Gastrocnemius medialis (tissue), 4 donors: ENCODE results near the gene PIGN. TPM values are rescaled to one million over a fixed set of nuclear protein-coding genes. Genes with fewer than 3 reads are reported as not detected.

Source experiments
- ATAC-seq, 2 donors: fragments of 150-250 bp; one replicate each; pipeline ENCODE4 v1.9.1; 2016
- DNase-seq, 2 donors: peaks; one replicate each; pipeline ENCODE4 v3.0.0-alpha.2; 2019
- H3K27ac ChIP-seq, 4 donors: fragments of 200-600 bp; sonication (generic); 1 replicate in 1 of 4; 2 replicates in 3 of 4; pipeline ENCODE4 v1.5.1; 2016 to 2018; ENCODE audit warnings: mild to moderate bottlenecking in 2 of 4, moderate library complexity in 1 of 4
- H3K27me3 ChIP-seq, 3 donors: fragments of 200-600 bp; sonication (generic) in 2 of 3; 1 replicate in 1 of 3; 2 replicates in 2 of 3; pipeline versions ENCODE4 v1.5.1 to v1.6.0; 2016 to 2019; ENCODE audit warnings: mild to moderate bottlenecking in 1 of 3, moderate library complexity in 1 of 3
- H3K36me3 ChIP-seq, 2 donors: fragments of 200-600 bp; sonication (generic) in 1 of 2; one replicate each; pipeline ENCODE4 v1.5.1; 2017 to 2018
- H3K4me1 ChIP-seq, 2 donors: fragments of 200-600 bp; sonication (generic) in 1 of 2; one replicate each; pipeline ENCODE4 v1.5.1; 2016 to 2017; ENCODE audit warnings: mild to moderate bottlenecking in 2 of 2
- H3K4me3 ChIP-seq, 4 donors: fragments of 200-600 bp; sonication (generic) in 3 of 4; 1 replicate in 1 of 4; 2 replicates in 3 of 4; pipeline ENCODE4 v1.5.1; 2016 to 2019; ENCODE audit warnings: mild to moderate bottlenecking in 2 of 4
- H3K9me3 ChIP-seq, 3 donors: fragments of 200-600 bp; sonication (generic) in 2 of 3; 1 replicate in 1 of 3; 2 replicates in 2 of 3; pipeline ENCODE4 v1.5.1; 2016 to 2019
- POLR2A ChIP-seq, 2 donors: fragments of 450-650 bp; IDR thresholded peaks; one replicate each; pipeline ENCODE4 v1.6.1; 2017; ENCODE audit warnings: antibody characterized with exemption in 2 of 2, mild to moderate bottlenecking in 2 of 2, moderate library complexity in 2 of 2
- in situ Hi-C, 4 donors: fragments of 200-750 bp; cut with MboI; loops; one replicate each; pipeline versions ENCODE4 v1.15.0 to v1.8.0; 2017; ENCODE audit warnings: low sequenced_read_pairs in 4 of 4
- intact Hi-C: fragments of 100-400 bp; cut with DNase I; formaldehyde crosslinking; loops from one replicate; pipeline ENCODE4 v1.15.1; 2023; ENCODE audit warnings: low total_unique reads
- total RNA-seq, 4 donors: library from RNA; depleted of rRNA; stranded (reverse); fragments of >200 nt; gene quantifications; one replicate each; pipeline versions ENCODE4 v1.1.0 to v1.2.3, GENCODE V29; 2016
- TF ChIP-seq, protein P1 (sequence below), 5 experiments: fragments of 450-650 bp in 3 of 5; fragments of 200-600 bp in 2 of 5; sonication (generic) in 2 of 5; IDR thresholded peaks in 4 of 5; conservative IDR thresholded peaks in 1 of 5; 1 replicate in 4 of 5; 2 replicates in 1 of 5; pipeline ENCODE4 v1.5.1; 2016 to 2019; ENCODE audit warnings: antibody characterized with exemption in 5 of 5, mild to moderate bottlenecking in 3 of 5, moderate library complexity in 3 of 5

The PIGN gene
- total RNA-seq, 4 donors from 2014 or later, result 10.7 to 18.7 (median 14.8) TPM

DNA sequence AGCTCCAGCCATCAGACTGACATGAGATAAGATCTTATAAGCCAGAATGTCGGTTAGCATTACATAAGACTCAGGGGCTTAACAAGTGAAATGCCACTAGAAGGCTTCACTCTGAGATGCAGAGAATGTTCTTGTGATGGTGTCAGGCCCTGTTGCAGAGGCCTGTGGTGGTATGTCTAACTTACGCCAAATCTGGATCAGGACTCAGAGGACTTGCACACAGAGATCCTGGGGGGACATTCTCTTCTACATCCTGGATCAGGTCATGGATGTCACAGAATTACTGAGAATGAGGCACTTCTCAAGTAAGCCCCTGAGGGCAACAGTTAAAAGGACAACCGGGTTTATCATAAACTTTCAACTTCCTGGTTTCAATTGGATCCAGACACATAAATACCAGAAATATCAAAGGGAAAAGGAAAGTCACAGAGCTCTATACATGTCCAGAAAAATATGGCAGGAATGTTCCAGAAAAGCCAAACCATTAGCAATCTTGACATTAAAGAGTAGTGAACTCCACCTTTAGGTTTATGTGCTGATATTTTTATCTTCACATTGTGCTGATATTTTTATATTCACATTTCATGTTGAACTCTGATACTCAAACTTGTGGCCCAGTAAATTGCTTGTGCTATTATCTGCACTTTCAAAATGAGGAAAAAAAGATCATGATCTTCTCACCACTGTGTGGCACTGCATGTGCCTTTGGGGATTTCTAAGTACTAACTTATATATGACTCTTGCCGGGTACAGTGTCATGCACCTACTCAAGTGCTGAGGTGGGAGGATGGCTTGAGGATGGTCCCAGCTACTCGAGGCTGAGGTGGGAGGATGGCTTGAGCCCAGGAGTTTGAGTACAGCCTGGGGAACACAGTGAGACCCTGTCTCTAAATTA lies 156.5 kb downstream of the PIGN start:
- TF ChIP-seq POLR2A (IDR thresholded peaks at IDR 0.05), result no peak
- TF ChIP-seq, protein P1, sequence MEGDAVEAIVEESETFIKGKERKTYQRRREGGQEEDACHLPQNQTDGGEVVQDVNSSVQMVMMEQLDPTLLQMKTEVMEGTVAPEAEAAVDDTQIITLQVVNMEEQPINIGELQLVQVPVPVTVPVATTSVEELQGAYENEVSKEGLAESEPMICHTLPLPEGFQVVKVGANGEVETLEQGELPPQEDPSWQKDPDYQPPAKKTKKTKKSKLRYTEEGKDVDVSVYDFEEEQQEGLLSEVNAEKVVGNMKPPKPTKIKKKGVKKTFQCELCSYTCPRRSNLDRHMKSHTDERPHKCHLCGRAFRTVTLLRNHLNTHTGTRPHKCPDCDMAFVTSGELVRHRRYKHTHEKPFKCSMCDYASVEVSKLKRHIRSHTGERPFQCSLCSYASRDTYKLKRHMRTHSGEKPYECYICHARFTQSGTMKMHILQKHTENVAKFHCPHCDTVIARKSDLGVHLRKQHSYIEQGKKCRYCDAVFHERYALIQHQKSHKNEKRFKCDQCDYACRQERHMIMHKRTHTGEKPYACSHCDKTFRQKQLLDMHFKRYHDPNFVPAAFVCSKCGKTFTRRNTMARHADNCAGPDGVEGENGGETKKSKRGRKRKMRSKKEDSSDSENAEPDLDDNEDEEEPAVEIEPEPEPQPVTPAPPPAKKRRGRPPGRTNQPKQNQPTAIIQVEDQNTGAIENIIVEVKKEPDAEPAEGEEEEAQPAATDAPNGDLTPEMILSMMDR (IDR thresholded peaks at IDR 0.05 in 4 of 5, conservative IDR thresholded peaks at IDR 0.05 in 1 of 5), result no peak
- Histone ChIP-seq H3K4me3 (no peak overlapping the region), H3K36me3 (no peaks in the 10 kb centered on the region), H3K9me3 (no peaks in the 10 kb centered on the region), H3K4me1 (no peaks in the 10 kb centered on the region), H3K27ac (no peak overlapping the region), H3K27me3 (no peaks in the 10 kb centered on the region)
- DNase-seq (no peak), ATAC-seq (no peak)
- in situ Hi-C loops (no loop called here), intact Hi-C loops (no loop called here)

GRCh38 chr18:62028715-62029114 lies 158.1 kb downstream of the PIGN start:
- Histone ChIP-seq H3K36me3 (no peaks in the 10 kb centered on the region), H3K27me3 (no peaks in the 10 kb centered on the region), H3K4me3 (no peak overlapping the region), H3K4me1 (no peaks in the 10 kb centered on the region), H3K27ac (no peak overlapping the region), H3K9me3 (no peaks in the 10 kb centered on the region)
- no peak for DNase-seq
- intact Hi-C loops (no loop called here), in situ Hi-C loops (no loop called here)
- TF ChIP-seq, protein P1 (IDR thresholded peaks at IDR 0.05 in 4 of 5, conservative IDR thresholded peaks at IDR 0.05 in 1 of 5), result no peak
- no peak for TF ChIP-seq POLR2A (IDR thresholded peaks at IDR 0.05)
- no peak for ATAC-seq

GRCh38 chr18:62027914-62028520 lies 158.8 kb downstream of the PIGN start:
- Histone ChIP-seq H3K4me1 (no peaks in the 10 kb centered on the region), H3K27me3 (no peaks in the 10 kb centered on the region), H3K4me3 (no peak overlapping the region), H3K36me3 (no peaks in the 10 kb centered on the region), H3K27ac (no peak overlapping the region), H3K9me3 (no peaks in the 10 kb centered on the region)
- DNase-seq, result no peak
- TF ChIP-seq, protein P1 (IDR thresholded peaks at IDR 0.05 in 4 of 5, conservative IDR thresholded peaks at IDR 0.05 in 1 of 5), result no peak
- TF ChIP-seq POLR2A (IDR thresholded peaks at IDR 0.05), result no peak
- intact Hi-C loops (no loop called here), in situ Hi-C loops (no loop called here)
- no peak for ATAC-seq

DNA sequence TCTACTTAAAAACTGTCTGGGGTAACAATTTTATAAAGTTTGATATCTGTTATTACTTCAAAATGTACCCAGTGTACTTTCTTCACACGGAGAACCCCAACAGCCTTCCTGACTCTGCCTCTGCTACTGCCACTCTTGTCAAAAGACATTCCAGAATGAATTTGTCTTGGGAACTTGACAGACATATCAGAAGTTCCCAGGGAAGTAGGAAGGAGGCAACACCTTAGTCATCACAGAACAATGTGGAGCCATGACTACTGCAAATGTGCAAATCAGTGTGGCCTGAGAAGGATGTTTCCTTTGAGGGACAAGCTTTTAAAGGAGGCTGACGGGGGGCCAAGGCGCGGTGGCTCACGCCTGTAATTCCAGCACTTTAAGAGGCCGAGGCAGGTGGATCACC lies 160.3 kb downstream of the PIGN start:
- Histone ChIP-seq H3K4me3 (no peak overlapping the region), H3K9me3 (no peaks in the 10 kb centered on the region), H3K4me1 (no peaks in the 10 kb centered on the region), H3K27me3 (no peaks in the 10 kb centered on the region), H3K36me3 (no peaks in the 10 kb centered on the region), H3K27ac (no peak overlapping the region)
- DNase-seq, result no peak
- TF ChIP-seq, protein P1 (IDR thresholded peaks at IDR 0.05 in 4 of 5, conservative IDR thresholded peaks at IDR 0.05 in 1 of 5), result no peak
- TF ChIP-seq POLR2A (IDR thresholded peaks at IDR 0.05), result no peak
- in situ Hi-C loops (no loop called here), intact Hi-C loops (no loop called here)
- ATAC-seq, result no peak
